Measurements from ENCODE around the gene FAM174C. TPM values are rescaled to one million over a fixed set of nuclear protein-coding genes. Genes with fewer than 3 reads are reported as not detected.

FAM174C gene
- total and polyA plus RNA-seq, 2 of the 8 experiments (the other 6 are each of a cell fraction or from before 2014, with no cell fraction given) = 44.5 to 125 TPM

DNA sequence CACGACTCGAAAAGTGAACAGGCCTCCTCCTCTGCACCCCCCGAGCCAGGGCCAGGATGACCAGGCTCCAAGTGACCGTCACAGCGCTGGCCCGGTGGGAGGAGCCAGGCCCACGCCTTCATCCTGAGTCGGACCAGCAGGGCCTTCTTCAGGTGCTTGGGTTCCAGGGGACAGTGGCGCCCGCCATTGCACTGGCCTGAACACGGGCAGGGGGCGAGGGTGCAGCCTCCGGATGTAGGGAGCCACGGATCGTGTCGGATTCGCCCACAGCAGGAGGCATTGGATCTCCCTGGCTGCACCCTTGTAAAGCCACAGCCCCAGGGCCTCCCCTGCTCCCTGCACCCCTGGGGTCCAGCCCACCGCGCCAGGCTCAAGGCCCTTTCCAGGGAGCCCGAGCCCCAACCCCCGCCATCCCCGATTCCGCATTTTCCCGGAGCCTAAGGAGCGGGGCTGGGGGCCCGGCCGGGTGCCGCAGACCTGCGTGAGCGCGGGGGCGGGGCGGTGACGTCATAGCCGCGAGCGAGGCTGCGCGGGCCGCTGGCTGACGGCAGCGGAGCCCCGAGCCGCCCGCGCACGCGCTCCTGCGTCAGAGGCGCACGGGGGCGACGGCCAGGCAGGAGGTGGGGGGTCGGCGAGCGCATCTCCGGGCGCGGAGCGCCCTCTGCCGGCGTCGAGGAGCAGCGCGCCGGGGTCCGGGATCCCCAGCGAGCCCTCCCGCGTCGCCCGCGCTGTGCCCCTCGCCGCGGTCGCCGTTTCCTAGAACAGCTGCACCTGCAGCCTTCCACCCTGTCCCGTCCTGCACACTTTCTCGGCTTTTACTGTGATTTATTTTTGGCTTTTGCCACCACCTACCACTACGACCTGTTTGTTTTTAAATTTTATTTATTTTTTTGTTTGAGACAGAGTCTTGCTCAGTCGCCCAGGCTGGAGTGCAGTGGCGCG, 35.3 kb upstream of the FAM174C start (continued):
- TF ChIP-seq, protein P1, sequence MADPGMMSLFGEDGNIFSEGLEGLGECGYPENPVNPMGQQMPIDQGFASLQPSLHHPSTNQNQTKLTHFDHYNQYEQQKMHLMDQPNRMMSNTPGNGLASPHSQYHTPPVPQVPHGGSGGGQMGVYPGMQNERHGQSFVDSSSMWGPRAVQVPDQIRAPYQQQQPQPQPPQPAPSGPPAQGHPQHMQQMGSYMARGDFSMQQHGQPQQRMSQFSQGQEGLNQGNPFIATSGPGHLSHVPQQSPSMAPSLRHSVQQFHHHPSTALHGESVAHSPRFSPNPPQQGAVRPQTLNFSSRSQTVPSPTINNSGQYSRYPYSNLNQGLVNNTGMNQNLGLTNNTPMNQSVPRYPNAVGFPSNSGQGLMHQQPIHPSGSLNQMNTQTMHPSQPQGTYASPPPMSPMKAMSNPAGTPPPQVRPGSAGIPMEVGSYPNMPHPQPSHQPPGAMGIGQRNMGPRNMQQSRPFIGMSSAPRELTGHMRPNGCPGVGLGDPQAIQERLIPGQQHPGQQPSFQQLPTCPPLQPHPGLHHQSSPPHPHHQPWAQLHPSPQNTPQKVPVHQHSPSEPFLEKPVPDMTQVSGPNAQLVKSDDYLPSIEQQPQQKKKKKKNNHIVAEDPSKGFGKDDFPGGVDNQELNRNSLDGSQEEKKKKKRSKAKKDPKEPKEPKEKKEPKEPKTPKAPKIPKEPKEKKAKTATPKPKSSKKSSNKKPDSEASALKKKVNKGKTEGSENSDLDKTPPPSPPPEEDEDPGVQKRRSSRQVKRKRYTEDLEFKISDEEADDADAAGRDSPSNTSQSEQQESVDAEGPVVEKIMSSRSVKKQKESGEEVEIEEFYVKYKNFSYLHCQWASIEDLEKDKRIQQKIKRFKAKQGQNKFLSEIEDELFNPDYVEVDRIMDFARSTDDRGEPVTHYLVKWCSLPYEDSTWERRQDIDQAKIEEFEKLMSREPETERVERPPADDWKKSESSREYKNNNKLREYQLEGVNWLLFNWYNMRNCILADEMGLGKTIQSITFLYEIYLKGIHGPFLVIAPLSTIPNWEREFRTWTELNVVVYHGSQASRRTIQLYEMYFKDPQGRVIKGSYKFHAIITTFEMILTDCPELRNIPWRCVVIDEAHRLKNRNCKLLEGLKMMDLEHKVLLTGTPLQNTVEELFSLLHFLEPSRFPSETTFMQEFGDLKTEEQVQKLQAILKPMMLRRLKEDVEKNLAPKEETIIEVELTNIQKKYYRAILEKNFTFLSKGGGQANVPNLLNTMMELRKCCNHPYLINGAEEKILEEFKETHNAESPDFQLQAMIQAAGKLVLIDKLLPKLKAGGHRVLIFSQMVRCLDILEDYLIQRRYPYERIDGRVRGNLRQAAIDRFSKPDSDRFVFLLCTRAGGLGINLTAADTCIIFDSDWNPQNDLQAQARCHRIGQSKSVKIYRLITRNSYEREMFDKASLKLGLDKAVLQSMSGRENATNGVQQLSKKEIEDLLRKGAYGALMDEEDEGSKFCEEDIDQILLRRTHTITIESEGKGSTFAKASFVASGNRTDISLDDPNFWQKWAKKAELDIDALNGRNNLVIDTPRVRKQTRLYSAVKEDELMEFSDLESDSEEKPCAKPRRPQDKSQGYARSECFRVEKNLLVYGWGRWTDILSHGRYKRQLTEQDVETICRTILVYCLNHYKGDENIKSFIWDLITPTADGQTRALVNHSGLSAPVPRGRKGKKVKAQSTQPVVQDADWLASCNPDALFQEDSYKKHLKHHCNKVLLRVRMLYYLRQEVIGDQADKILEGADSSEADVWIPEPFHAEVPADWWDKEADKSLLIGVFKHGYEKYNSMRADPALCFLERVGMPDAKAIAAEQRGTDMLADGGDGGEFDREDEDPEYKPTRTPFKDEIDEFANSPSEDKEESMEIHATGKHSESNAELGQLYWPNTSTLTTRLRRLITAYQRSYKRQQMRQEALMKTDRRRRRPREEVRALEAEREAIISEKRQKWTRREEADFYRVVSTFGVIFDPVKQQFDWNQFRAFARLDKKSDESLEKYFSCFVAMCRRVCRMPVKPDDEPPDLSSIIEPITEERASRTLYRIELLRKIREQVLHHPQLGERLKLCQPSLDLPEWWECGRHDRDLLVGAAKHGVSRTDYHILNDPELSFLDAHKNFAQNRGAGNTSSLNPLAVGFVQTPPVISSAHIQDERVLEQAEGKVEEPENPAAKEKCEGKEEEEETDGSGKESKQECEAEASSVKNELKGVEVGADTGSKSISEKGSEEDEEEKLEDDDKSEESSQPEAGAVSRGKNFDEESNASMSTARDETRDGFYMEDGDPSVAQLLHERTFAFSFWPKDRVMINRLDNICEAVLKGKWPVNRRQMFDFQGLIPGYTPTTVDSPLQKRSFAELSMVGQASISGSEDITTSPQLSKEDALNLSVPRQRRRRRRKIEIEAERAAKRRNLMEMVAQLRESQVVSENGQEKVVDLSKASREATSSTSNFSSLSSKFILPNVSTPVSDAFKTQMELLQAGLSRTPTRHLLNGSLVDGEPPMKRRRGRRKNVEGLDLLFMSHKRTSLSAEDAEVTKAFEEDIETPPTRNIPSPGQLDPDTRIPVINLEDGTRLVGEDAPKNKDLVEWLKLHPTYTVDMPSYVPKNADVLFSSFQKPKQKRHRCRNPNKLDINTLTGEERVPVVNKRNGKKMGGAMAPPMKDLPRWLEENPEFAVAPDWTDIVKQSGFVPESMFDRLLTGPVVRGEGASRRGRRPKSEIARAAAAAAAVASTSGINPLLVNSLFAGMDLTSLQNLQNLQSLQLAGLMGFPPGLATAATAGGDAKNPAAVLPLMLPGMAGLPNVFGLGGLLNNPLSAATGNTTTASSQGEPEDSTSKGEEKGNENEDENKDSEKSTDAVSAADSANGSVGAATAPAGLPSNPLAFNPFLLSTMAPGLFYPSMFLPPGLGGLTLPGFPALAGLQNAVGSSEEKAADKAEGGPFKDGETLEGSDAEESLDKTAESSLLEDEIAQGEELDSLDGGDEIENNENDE (IDR thresholded peaks at IDR 0.05; ENCODE audit: insufficient replicate concordance, low read length) = no peak
- TF ChIP-seq SAP30 (IDR thresholded peaks at IDR 0.05; ENCODE audit: insufficient read depth, insufficient replicate concordance, low read length) (no peak), TAF1 (IDR thresholded peaks at IDR 0.05; ENCODE audit: low read depth, low read length) (0 out of 2 replicates have a peak, but pooled peaks have one; percentile 40), MAX (IDR thresholded peaks at IDR 0.05) (peak; percentile 76), BACH1 (IDR thresholded peaks at IDR 0.05; ENCODE audit: low read length) (no peak), RXRA (IDR thresholded peaks at IDR 0.05; ENCODE audit: insufficient read depth, low read depth, low read length) (no peak), SUZ12 (IDR thresholded peaks at IDR 0.05; ENCODE audit: low read length) (no peak), SIN3A (conservative IDR thresholded peaks at IDR 0.05 in 1 of 2, IDR thresholded peaks at IDR 0.05 in 1 of 2; ENCODE audit: low read depth in 1 of 2, low read length in 2 of 2) (peak in 1 of 2 experiments; percentile 70; a peak in 2 of 4 replicates)

Data from H1 (cell line).